Lower leg skin (tissue), 4 donors: Measurements from ENCODE around the gene CAMTA1. TPM values are rescaled to one million over a fixed set of nuclear protein-coding genes. Genes with fewer than 3 reads are reported as not detected.

Experiments
- DNase-seq, 2 donors: peaks; one replicate each; pipeline ENCODE4 v3.0.0-alpha.2; 2019; ENCODE audit warnings: low spot score in 2 of 2
- H3K4me3 ChIP-seq: fragments of 200-600 bp; sonication (generic); 2 replicates; pipeline ENCODE4 v1.5.1; 2017; ENCODE audit warnings: mild to moderate bottlenecking, low read depth; ENCODE audit not compliant: poor library complexity, severe bottlenecking
- CTCF ChIP-seq, 3 donors: fragments of 450-650 bp; IDR thresholded peaks; one replicate each; pipeline ENCODE4 v1.5.1; 2016; ENCODE audit warnings: antibody characterized with exemption in 3 of 3, mild to moderate bottlenecking in 3 of 3, moderate library complexity in 2 of 3
- POLR2A ChIP-seq, 2 donors: fragments of 450-650 bp; IDR thresholded peaks; one replicate each; pipeline ENCODE4 v1.6.1; 2016 to 2017; ENCODE audit warnings: antibody characterized with exemption in 2 of 2, mild to moderate bottlenecking in 1 of 2, moderate library complexity in 1 of 2
- WGBS, 2 donors: methylation state at CpG; one replicate each; pipeline ENCODE4 v1.1.5; 2018; 5-methylcytosine and 5-hydroxymethylcytosine counted together
- intact Hi-C: fragments of 100-400 bp; cut with DNase I; formaldehyde crosslinking; loops from one replicate; pipeline ENCODE4 v1.15.0; 2023; ENCODE audit warnings: low total_unique reads
- total RNA-seq, 4 donors: library from RNA; depleted of rRNA; stranded (reverse); fragments of >200 nt; gene quantifications; one replicate each; pipeline ENCODE4 v1.1.0, GENCODE V29; 2016

The CAMTA1 gene
- total RNA-seq, 4 donors from 2014 or later: 24.4 to 52.3 (median 32.9) TPM

GRCh38 chr1:6923955-6924881 is 139.0 kb downstream of the CAMTA1 start:
- no peak for DNase-seq
- 74 to 75% methylated on average over 18 of the region's 18 CpGs for WGBS, 2 donors
- TF ChIP-seq POLR2A (IDR thresholded peaks at IDR 0.05) (no peak), CTCF (IDR thresholded peaks at IDR 0.05) (no peak)
- no peak overlapping the region for H3K4me3 ChIP-seq
- intact Hi-C loops: no loop called here

- TF ChIP-seq POLR2A (IDR thresholded peaks at IDR 0.05): no peak
- no peak for TF ChIP-seq CTCF (IDR thresholded peaks at IDR 0.05)
- intact Hi-C loops: no loop called here
- no peak overlapping the region for H3K4me3 ChIP-seq
- DNase-seq: peak in 1 of 2 donors; percentile 49
- 80 to 100% methylated on average over 4 of the region's 4 CpGs for WGBS, 2 donors
Observed at GRCh38 chr1:6924891-6925290, 139.6 kb downstream of the CAMTA1 start.

GRCh38 chr1:6927626-6928025 is 142.4 kb downstream of the CAMTA1 start:
- no peak for TF ChIP-seq POLR2A (IDR thresholded peaks at IDR 0.05)
- no peak for TF ChIP-seq CTCF (IDR thresholded peaks at IDR 0.05)
- WGBS, 2 donors: 53 to 76% methylated on average over 3 to 4 of the region's 4 CpGs
- intact Hi-C loops: no loop called here
- DNase-seq: no peak
- H3K4me3 ChIP-seq: no peak overlapping the region

GRCh38 chr1:6928106-6928885 is 143.0 kb downstream of the CAMTA1 start:
- no peak for DNase-seq
- 70 to 78% methylated on average over 12 of the region's 12 CpGs for WGBS, 2 donors
- intact Hi-C loops: no loop called here
- no peak overlapping the region for H3K4me3 ChIP-seq
- no peak for TF ChIP-seq POLR2A (IDR thresholded peaks at IDR 0.05)
- TF ChIP-seq CTCF (IDR thresholded peaks at IDR 0.05): no peak

- TF ChIP-seq CTCF (IDR thresholded peaks at IDR 0.05) (no peak), POLR2A (IDR thresholded peaks at IDR 0.05) (no peak)
- H3K4me3 ChIP-seq: no peak overlapping the region
- intact Hi-C loops: no loop called here
- no peak for DNase-seq
- WGBS, 2 donors: 59 to 71% methylated on average over 8 of the region's 8 CpGs
Observed at GRCh38 chr1:6930732-6931300, 145.6 kb downstream of the CAMTA1 start.
